NCI-H1048 (cell line): Measurements from ENCODE around the gene RAB31.

Experiments used
- DNase-seq: peaks from one replicate; lab custom pipeline; 2025; lab: John Stamatoyannopoulos, UW

The RAB31 gene

GRCh38 chr18:9694174-9694573, 13.9 kb upstream of the RAB31 start:
- no peak for DNase-seq

GRCh38 chr18:9694952-9695495, 13.1 kb upstream of the RAB31 start:
- no peak for DNase-seq

GRCh38 chr18:9695605-9696004, 12.5 kb upstream of the RAB31 start:
- DNase-seq, result no peak

- no peak for DNase-seq
Observed at GRCh38 chr18:9696112-9696511, 12.0 kb upstream of the RAB31 start.

- DNase-seq, result no peak
Observed at GRCh38 chr18:9696701-9697100, 11.4 kb upstream of the RAB31 start.

GRCh38 chr18:9697121-9697520, 11.0 kb upstream of the RAB31 start:
- no peak for DNase-seq

- no peak for DNase-seq
Observed at GRCh38 chr18:9698497-9698896, 9.6 kb upstream of the RAB31 start.

GRCh38 chr18:9700261-9700796, 7.8 kb upstream of the RAB31 start:
- no peak for DNase-seq

GRCh38 chr18:9701609-9702349, 6.3 kb upstream of the RAB31 start:
- DNase-seq, result no peak

- DNase-seq, result no peak
Observed at GRCh38 chr18:9704233-9705118, 3.6 kb upstream of the RAB31 start.

- no peak for DNase-seq
Observed at GRCh38 chr18:9705183-9705829, 2.8 kb upstream of the RAB31 start.

- no peak for DNase-seq
Observed at GRCh38 chr18:9706081-9706935, 1.8 kb upstream of the RAB31 start.

- no peak for DNase-seq
Observed at GRCh38 chr18:9707381-9708056, 582 bp upstream of the RAB31 start.

- no peak for DNase-seq
Observed at GRCh38 chr18:9708434-9709303, 568 bp downstream of the RAB31 start.

- no peak for DNase-seq
Observed at GRCh38 chr18:9709304-9709877, 1.3 kb downstream of the RAB31 start.

- DNase-seq, result no peak
Observed at GRCh38 chr18:9710037-9710436, 1.9 kb downstream of the RAB31 start.

GRCh38 chr18:9711361-9712129, 3.4 kb downstream of the RAB31 start:
- no peak for DNase-seq

GRCh38 chr18:9712130-9712577, 4.1 kb downstream of the RAB31 start:
- no peak for DNase-seq
